ENCODE measurements around the gene UNC79.

Gene UNC79

GRCh38 chr14:93731753-93732152, 301.0 kb downstream of the UNC79 start:
- DNase-seq = no peak

DNA sequence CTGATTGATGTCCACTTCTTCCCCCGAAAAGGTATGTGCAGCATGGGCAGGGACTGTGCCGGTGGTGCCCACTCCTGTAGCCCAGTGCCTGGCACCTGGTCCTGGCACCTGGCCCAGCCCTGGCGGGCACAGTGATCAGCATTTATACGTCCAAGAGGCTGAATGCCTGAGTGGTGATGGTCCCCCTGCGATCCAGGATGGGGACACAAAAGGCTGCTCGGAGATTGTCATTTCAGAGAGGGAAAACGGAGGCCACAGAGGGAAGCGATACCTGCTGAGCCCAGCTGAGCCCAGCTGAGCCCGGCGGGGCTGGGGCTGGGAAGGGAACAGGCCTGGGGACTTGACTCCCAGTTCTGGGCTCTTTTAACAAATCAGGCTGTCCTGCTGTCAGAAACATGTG, 301.8 kb downstream of the UNC79 start:
- DNase-seq = no peak

GRCh38 chr14:93733231-93733630, 302.5 kb downstream of the UNC79 start:
- no peak for DNase-seq

- DNase-seq = no peak
Measured at GRCh38 chr14:93733631-93734030, 302.9 kb downstream of the UNC79 start.

DNA sequence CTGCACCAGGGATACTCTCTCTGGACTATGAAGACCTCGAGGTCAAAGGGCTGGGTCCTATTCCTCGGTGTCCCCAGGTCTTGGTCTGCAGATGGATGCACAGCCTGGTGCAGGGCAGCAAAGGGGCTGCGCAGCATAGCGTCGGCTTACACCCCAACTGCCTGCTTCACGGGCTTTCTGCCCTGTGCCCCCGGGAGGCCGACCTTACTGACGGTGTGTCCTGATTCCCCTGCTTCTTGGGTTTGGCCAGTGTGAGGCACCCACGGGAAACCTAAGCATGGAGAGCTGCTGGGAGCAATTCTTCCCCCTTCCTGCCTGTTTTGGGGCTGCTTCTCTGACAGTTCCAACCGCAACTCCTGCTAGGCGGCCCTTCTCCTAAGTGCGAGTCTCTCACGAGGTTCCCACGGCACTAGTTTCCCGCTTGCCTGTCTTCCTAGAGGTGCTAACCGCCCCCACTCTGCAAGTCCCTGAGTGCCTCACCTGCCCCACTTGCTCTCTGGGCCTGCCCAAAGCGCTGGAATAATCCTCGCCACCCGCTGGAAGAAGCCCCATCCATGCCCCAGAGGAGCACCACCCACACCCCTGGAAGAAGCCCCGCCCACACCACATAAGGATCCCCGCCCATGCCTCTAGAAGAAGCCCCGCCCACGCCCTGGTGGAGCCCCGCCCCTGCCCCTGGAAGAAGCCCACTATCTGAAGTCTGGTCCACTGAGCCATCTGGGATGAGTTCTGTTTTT, 303.5 kb downstream of the UNC79 start:
- no peak for DNase-seq

- DNase-seq = no peak
Measured at GRCh38 chr14:93735206-93735605, 304.5 kb downstream of the UNC79 start.

DNA sequence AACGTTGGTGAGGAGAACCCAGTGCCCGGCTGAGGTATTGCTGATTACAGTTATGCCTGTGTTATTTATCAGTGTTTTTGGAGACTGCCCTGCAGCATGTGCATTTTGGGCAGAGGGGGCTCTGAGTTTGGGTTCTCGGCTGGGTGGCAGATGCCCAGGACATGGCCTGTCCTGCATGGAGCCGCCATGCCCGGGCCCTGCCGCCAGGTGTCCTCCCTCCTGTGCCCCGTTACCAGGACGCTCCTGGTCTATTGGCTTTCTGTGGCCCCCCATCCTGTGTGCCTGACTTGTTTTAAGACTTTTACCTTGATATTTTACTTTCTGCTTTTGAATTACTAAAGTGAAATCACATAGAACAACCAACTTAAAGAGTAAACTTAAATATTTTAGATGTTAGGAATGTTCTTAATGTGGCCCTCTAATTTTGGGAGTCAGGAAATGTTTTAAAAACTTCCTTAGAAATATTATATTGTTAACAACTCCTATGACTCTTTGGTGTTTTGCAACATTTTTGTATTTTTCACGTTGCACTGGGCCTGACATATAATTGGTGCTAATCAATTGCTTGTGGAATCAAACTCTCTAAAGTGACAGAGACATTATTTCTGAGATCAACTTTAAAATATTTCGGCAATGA, 305.8 kb downstream of the UNC79 start:
- no peak for DNase-seq

DNA sequence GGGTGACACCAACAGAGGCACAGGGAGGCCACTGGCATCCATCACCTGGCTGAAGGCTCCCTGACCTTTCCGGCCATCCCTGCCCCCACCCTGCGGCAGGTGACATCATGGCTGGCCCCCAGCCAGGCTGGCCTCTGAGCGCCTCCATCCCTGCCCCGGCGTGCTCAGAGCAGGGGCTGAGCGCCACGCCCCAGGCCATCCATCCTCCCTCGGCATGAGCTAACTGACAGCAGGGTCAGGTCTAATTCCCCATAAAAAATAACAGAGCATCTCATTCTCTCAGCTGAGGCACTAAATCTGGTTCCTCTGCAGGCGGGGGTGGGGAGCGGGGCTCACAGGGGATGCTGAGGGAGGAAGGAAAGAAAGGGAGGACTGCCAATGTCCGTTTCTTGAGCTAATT, 306.9 kb downstream of the UNC79 start:
- no peak for DNase-seq

- DNase-seq = no peak
Measured at GRCh38 chr14:93741556-93742230, 311.0 kb downstream of the UNC79 start.

- DNase-seq = no peak
Measured at GRCh38 chr14:93742761-93743160, 312.0 kb downstream of the UNC79 start.

GRCh38 chr14:93743270-93744060, 312.7 kb downstream of the UNC79 start:
- DNase-seq = no peak

DNA sequence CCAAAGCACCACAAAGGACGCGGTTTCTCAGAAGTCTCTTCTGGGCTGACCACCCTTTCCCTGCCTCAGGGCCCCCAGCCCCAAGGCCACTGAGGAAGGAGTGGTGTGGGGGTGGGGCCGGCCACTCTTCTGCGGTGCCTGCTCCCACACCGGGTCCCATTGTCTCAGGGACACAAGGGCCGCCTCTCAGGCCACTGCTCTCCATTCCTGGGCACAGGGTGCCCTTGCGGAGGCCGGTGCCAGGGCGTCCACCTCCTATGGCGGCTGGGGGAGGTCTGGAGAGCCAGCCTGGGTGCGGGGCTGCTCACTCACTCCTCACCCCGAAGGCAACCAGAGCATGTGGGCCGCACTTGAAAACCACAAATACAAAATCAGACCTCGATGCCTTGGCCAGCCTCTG, 313.4 kb downstream of the UNC79 start:
- no peak for DNase-seq

DNA sequence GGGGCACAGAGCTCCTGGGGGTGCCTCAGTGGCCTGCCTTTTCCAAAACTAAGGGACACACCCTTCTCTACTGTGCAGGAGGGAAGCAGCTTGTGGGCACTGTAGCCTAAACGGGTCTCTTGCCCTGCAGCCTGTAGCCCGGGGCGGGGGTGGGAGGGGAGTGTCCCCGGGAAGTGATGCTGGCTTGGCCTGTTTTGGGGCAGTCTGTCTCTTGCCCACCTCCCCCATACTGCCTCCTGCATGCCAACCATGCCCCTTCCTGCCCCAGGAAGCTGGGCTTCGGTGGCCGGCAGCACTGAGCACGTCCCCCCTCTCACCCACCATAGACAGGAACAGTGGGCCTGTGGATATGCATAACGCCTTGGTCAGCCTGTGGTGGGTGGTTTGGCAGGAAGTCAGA, 314.1 kb downstream of the UNC79 start:
- DNase-seq = no peak

DNA sequence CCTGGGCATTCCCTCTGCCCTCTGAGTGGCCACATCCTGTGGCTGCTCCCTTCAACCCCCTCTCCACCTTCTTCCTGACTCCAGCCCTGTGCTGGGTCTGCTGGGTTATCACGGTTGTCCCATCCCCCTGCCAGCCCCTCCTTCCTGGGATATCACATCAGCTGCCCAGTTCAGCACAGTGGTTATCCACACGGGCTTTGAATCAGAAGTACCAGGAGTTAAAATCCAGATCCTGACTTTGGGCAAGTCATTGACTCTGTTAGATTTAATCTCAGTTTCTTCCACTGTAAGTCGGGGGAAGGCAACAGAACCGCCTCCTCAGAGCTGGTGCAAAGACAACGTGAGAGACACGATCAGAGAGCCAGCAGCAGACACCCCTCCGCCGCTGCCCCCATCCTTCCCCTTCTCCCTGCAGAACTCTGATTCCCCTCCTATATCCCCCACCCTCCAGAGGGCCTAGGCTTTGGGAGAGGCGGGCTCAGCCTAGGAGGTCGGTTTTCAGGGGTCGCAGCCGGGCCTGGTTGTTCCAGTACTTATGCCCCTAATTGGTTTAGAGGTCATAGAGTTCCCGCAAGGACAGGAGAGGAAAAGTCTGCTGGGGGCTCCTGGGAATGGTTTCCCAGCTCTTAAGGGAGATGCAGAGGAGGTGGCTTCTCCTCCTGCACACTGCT, 315.0 kb downstream of the UNC79 start:
- DNase-seq = no peak

DNA sequence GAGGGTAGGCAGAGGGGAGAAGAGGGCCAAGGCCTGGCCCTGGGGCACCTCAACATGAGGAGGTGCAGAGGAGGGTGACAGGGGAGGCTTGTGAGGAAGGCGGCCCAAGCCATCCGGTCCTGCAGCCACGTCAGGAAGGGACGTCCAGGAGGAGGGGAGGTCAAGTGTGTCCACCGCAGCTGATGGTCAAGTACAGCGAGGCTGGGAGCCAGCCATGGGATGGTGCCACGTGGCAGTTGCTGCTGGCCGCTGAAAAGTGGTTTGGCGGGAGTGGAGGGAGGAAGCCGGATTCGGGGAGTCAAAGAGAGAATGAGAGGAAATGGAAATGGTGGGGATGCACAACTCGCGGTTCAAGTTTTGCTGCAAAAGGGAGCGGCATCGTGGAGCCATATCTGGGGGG, 316.4 kb downstream of the UNC79 start:
- DNase-seq = no peak

DNA sequence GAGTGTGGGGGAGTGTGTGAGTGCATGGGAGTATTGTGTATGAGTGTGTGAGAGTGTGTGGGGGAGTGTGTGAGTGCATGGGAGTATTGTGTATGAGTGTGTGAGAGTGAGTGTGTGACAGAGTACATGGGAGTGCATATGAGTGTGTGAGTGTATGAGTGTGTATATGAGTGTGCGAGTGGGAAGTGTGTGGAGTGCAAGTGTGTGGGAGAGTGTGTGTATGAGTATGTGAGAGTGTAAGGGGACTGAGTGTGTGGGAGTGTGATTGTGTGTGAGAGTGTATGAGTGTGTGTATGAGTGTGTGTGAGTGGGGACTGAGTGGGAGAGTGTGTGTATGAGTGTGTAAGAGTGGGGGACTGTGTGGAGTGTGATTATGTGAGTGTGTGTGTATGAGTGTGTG, 316.8 kb downstream of the UNC79 start:
- DNase-seq = no peak

- DNase-seq = no peak
Measured at GRCh38 chr14:93748208-93749075, 317.7 kb downstream of the UNC79 start.

DNA sequence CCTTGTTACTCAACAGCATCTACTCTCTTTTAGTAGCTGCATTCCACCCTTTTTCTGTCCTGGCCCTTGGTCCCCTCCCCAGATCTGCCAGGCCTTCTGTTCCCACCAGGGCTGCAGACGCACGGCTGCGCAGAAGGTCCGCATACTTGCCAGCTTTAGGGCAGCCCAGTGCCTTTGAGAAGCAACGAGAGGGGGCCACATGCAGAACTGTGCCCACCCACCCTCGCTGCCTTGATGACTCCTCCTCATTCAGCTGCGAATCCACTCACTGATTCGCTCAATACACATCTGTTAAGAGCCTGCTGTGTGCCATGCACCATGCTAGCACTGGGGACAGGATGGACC, 318.3 kb downstream of the UNC79 start:
- no peak for DNase-seq

GRCh38 chr14:93751946-93752655, 321.4 kb downstream of the UNC79 start:
- no peak for DNase-seq

- DNase-seq = no peak
Measured at GRCh38 chr14:93752980-93753561, 322.3 kb downstream of the UNC79 start.

GRCh38 chr14:93753647-93754046, 322.9 kb downstream of the UNC79 start:
- DNase-seq = no peak
